Stomach (tissue), 9 donors: ENCODE results near the gene ATP6V1B1. TPM values are rescaled to one million over a fixed set of nuclear protein-coding genes. Genes with fewer than 3 reads are reported as not detected.

Experiments
- DNase-seq, 2 donors: peaks; one replicate each; pipeline versions ENCODE4 v3.0.0 to v3.0.0-alpha.2; 2013 to 2019
- H3K27ac ChIP-seq, 5 donors: fragments of 200-600 bp in 4 of 5; sonication (generic) in 4 of 5; one replicate each; pipeline ENCODE4 v1.5.1; 2013 to 2019; ENCODE audit warnings: mild to moderate bottlenecking in 1 of 5, moderate library complexity in 1 of 5
- H3K27me3 ChIP-seq, 3 donors: fragments of 200-600 bp; sonication (generic); one replicate each; pipeline ENCODE4 v1.5.1; 2017 to 2019; ENCODE audit warnings: mixed run types in 1 of 3
- H3K36me3 ChIP-seq, 4 donors: fragments of 200-600 bp; sonication (generic); 1 replicate in 3 of 4; 2 replicates in 1 of 4; pipeline ENCODE4 v1.5.1; 2016 to 2019
- H3K4me1 ChIP-seq, 4 donors: fragments of 200-600 bp; sonication (generic); one replicate each; pipeline ENCODE4 v1.5.1; 2016 to 2019
- H3K4me3 ChIP-seq, 4 donors: fragments of 200-600 bp; sonication (generic) in 3 of 4; one replicate each; pipeline ENCODE4 v1.5.1; 2016 to 2019; ENCODE audit warnings: mild to moderate bottlenecking in 1 of 4
- H3K9me3 ChIP-seq, 4 donors: fragments of 200-600 bp; sonication (generic); one replicate each; pipeline ENCODE4 v1.5.1; 2016 to 2019
- EP300 ChIP-seq: sonication (generic); formaldehyde crosslinking; IDR thresholded peaks from one replicate; pipeline ENCODE4 v1.6.1; 2017; ENCODE audit warnings: antibody characterized with exemption
- POLR2A ChIP-seq, 4 donors: fragments of 450-650 bp; IDR thresholded peaks; one replicate each; pipeline ENCODE4 v1.6.1; 2016; ENCODE audit warnings: antibody characterized with exemption in 4 of 4, control low read depth in 2 of 4, mild to moderate bottlenecking in 1 of 4, moderate library complexity in 1 of 4
- POLR2AphosphoS5 ChIP-seq, 3 donors: sonication (generic); formaldehyde crosslinking; IDR thresholded peaks; one replicate each; pipeline ENCODE4 v1.6.1; 2016; ENCODE audit warnings: antibody characterized with exemption in 3 of 3
- WGBS, 5 donors: extraction: QIAGEN DNeasy Blood & Tissue Kit in 3 of 5; methylation state at CpG; one replicate each; pipeline versions ENCODE4 v1.1.5 to v1.1.7; 2013 to 2018; 5-methylcytosine and 5-hydroxymethylcytosine counted together
- intact Hi-C: fragments of 100-400 bp; cut with DNase I; formaldehyde crosslinking; loops from one replicate; pipeline ENCODE4 v1.15.1; 2023; ENCODE audit warnings: low total_unique reads
- polyA plus RNA-seq, 3 donors: library from polyadenylated mRNA; stranded (reverse); fragments of 200-250 nt; gene quantifications; one replicate each; pipeline ENCODE4 v1.2.3, GENCODE V29; 2013
- total RNA-seq, 5 donors: library from RNA; depleted of rRNA; stranded (reverse); fragments of >200 nt; gene quantifications; one replicate each; pipeline versions ENCODE4 v1.1.0 to v1.2.3, GENCODE V29; 2014 to 2016
- TF ChIP-seq, protein P1 (sequence below), 7 experiments: fragments of 450-650 bp in 4 of 7; fragments of 200-600 bp in 3 of 7; sonication (generic) in 3 of 7; IDR thresholded peaks; one replicate each; pipeline ENCODE4 v1.5.1; 2016 to 2019; ENCODE audit warnings: antibody characterized with exemption in 7 of 7, control low read depth in 2 of 7, mild to moderate bottlenecking in 1 of 7
- donor health status: healthy with polysubstance abuse.
- donor health status: Bipolar disorder and iron deficiency.
- donor health status: healthy.

ATP6V1B1 gene
- total and polyA plus RNA-seq, 8 donors: 0.35 to 0.55 TPM; not detected in 6

GRCh38 chr2:70982971-70983370 is 47.3 kb downstream of the ATP6V1B1 start:
- WGBS, 5 donors: 95 to 99% (median 96%) methylated on average over 3 of the region's 3 CpGs
- no peak overlapping the region for H3K27ac ChIP-seq
- H3K36me3 ChIP-seq: peaks cover 22 to 57% (median 40%) of the 10 kb centered on the region in 4 donors
- H3K4me1 ChIP-seq: peaks cover 8 to 29% (median 20%) of the 10 kb centered on the region in 4 donors
- intact Hi-C loops: no loop called here
- no peak overlapping the region for H3K4me3 ChIP-seq
- H3K9me3 ChIP-seq: no peaks in the 10 kb centered on the region
- H3K27me3 ChIP-seq: peaks cover 0 to 8% (median 0%) of the 10 kb centered on the region in 3 donors
- no peak for TF ChIP-seq EP300
- TF ChIP-seq POLR2AphosphoS5 (IDR thresholded peaks at IDR 0.05): no peak
- no peak for TF ChIP-seq POLR2A (IDR thresholded peaks at IDR 0.05)
- TF ChIP-seq, protein P1, sequence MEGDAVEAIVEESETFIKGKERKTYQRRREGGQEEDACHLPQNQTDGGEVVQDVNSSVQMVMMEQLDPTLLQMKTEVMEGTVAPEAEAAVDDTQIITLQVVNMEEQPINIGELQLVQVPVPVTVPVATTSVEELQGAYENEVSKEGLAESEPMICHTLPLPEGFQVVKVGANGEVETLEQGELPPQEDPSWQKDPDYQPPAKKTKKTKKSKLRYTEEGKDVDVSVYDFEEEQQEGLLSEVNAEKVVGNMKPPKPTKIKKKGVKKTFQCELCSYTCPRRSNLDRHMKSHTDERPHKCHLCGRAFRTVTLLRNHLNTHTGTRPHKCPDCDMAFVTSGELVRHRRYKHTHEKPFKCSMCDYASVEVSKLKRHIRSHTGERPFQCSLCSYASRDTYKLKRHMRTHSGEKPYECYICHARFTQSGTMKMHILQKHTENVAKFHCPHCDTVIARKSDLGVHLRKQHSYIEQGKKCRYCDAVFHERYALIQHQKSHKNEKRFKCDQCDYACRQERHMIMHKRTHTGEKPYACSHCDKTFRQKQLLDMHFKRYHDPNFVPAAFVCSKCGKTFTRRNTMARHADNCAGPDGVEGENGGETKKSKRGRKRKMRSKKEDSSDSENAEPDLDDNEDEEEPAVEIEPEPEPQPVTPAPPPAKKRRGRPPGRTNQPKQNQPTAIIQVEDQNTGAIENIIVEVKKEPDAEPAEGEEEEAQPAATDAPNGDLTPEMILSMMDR (IDR thresholded peaks at IDR 0.05): no peak
- DNase-seq: no peak

DNA sequence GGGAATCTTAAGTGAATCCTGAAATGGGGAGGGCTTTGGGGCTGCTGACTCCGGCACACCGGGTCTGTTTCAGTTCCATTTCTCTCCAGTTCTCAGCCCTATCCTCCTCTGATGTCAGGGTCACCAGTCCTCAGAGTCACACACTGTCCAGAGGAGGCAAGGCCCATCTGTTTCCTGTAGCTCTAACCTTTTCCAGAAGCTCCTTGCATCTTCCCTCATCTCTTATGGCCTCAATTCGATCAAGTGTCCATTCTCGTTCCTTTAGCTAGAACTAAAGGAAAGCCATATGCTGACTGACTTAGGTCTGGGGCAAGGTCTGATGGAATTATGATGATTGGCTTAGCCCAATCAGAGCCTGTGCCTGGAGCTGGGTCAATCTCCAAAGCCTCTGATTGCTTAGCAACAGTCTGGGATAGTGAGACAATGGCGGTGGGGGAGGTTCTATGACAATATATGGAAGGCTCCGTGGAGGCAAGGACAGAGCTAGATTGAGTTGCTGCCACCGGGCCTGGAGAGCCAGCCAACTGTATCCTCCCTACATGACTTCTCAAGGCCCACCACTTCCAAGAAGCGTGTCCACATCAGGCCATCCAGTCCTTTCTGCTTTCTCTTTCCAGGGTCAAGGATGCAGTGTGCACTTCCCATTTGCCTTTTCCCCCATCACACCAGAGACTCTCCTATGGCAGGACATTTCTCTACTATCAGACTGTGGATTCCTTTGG is 48.0 kb downstream of the ATP6V1B1 start:
- DNase-seq: peak in 1 of 2 donors; percentile 22
- Histone ChIP-seq H3K9me3 (no peaks in the 10 kb centered on the region), H3K27ac (no peak overlapping the region), H3K36me3 (peaks cover 29 to 64% (median 47%) of the 10 kb centered on the region in 4 donors), H3K27me3 (peaks cover 0 to 3% (median 0%) of the 10 kb centered on the region in 3 donors), H3K4me1 (peaks cover 3 to 28% (median 16%) of the 10 kb centered on the region in 4 donors), H3K4me3 (no peak overlapping the region)
- 90 to 96% (median 92%) methylated on average over 7 to 8 of the region's 8 CpGs for WGBS, 5 donors
- TF ChIP-seq POLR2AphosphoS5 (IDR thresholded peaks at IDR 0.05) (no peak), EP300 (no peak), POLR2A (IDR thresholded peaks at IDR 0.05) (no peak)
- TF ChIP-seq, protein P1 (IDR thresholded peaks at IDR 0.05): no peak
- intact Hi-C loops: no loop called here

DNA sequence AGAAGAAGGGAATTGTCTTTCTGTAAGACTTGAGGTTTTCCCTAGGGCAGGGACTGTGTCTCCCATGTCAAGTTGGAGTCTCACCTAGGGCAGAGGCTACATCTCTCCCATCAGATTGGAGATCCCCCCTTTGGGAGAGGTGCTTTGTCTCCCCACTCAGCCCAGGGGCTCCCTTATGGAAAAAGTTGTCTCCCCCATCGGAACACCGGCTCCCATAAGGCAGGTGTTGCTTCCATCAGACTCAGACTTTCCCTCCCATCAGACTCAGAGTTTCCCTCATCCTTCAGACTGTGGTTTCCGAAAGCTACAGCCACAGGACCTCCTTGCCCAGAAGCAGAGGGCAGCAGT is 48.5 kb downstream of the ATP6V1B1 start:
- Histone ChIP-seq H3K4me1 (peaks cover under 1 to 23% (median 12%) of the 10 kb centered on the region in 4 donors), H3K27ac (no peak overlapping the region), H3K27me3 (no peaks in the 10 kb centered on the region), H3K36me3 (peaks cover 34 to 69% (median 52%) of the 10 kb centered on the region in 4 donors), H3K4me3 (no peak overlapping the region), H3K9me3 (no peaks in the 10 kb centered on the region)
- no peak for DNase-seq
- WGBS, 5 donors: 84 to 94% (median 86%) methylated on average over 3 of the region's 3 CpGs
- intact Hi-C loops: no loop called here
- TF ChIP-seq POLR2A (IDR thresholded peaks at IDR 0.05): no peak
- TF ChIP-seq EP300: no peak
- TF ChIP-seq, protein P1 (IDR thresholded peaks at IDR 0.05): no peak
- TF ChIP-seq POLR2AphosphoS5 (IDR thresholded peaks at IDR 0.05): no peak

- Histone ChIP-seq H3K9me3 (no peaks in the 10 kb centered on the region), H3K36me3 (peaks cover 39 to 74% (median 57%) of the 10 kb centered on the region in 4 donors), H3K27ac (peak overlapping the region in 1 of 5 donors; percentile 4), H3K4me1 (peaks cover 0 to 21% (median 12%) of the 10 kb centered on the region in 4 donors), H3K27me3 (no peaks in the 10 kb centered on the region), H3K4me3 (no peak overlapping the region)
- 29 to 56% (median 36%) methylated on average over 10 to 32 of the region's 32 CpGs for WGBS, 5 donors
- TF ChIP-seq POLR2A (IDR thresholded peaks at IDR 0.05) (no peak), EP300 (no peak), POLR2AphosphoS5 (IDR thresholded peaks at IDR 0.05) (peak in 1 of 3 donors; percentile 37)
- TF ChIP-seq, protein P1 (IDR thresholded peaks at IDR 0.05): peak in 5 of 7 experiments; percentile 54 to 81 (median 76)
- DNase-seq: peak; percentile 76 to 88
- intact Hi-C loops: no loop called here
These were observed 49.0 kb downstream of the ATP6V1B1 start for GRCh38 chr2:70984576-70985282.
